GM18909 (cell line): ENCODE results near the gene POU2AF3.
"Not testable (repeated sequence)": the region's sequence is repeated elsewhere in the genome, so short reads cannot be mapped to it uniquely, and the experiment has no call there.

ENCODE experiments used
- ATAC-seq: cut with Tn5 transposase; IDR thresholded peaks from one replicate; pipeline ENCODE4 v1.9.1; 2021; ENCODE audit warnings: mild to moderate bottlenecking; ENCODE audit not compliant: unreplicated experiment, poor library complexity

Gene POU2AF3

GRCh38 chr11:111299101-111300026 lies 1.0 kb downstream of the POU2AF3 start:
- ATAC-seq: peak; percentile 62

GRCh38 chr11:111300569-111300968 lies 2.2 kb downstream of the POU2AF3 start:
- no peak for ATAC-seq

- no peak for ATAC-seq
Measured at GRCh38 chr11:111301004-111301841, 2.9 kb downstream of the POU2AF3 start.

- ATAC-seq: no peak
Measured at GRCh38 chr11:111301842-111302118, 3.4 kb downstream of the POU2AF3 start.

- ATAC-seq: no peak
Measured at GRCh38 chr11:111302298-111302697, 4.0 kb downstream of the POU2AF3 start.

- no peak for ATAC-seq
Measured at GRCh38 chr11:111303461-111303860, 5.1 kb downstream of the POU2AF3 start.

GRCh38 chr11:111305162-111305802 lies 6.9 kb downstream of the POU2AF3 start:
- no peak for ATAC-seq

GRCh38 chr11:111305876-111306275 lies 7.5 kb downstream of the POU2AF3 start:
- no peak for ATAC-seq

GRCh38 chr11:111306321-111306720 lies 8.0 kb downstream of the POU2AF3 start:
- no peak for ATAC-seq

GRCh38 chr11:111307472-111308108 lies 9.2 kb downstream of the POU2AF3 start:
- no peak for ATAC-seq

GRCh38 chr11:111308140-111308539 lies 9.8 kb downstream of the POU2AF3 start:
- ATAC-seq: no peak

GRCh38 chr11:111309215-111309915 lies 11.0 kb downstream of the POU2AF3 start:
- ATAC-seq: no peak

GRCh38 chr11:111310088-111310487 lies 11.7 kb downstream of the POU2AF3 start:
- no peak for ATAC-seq

GRCh38 chr11:111310723-111311122 lies 12.4 kb downstream of the POU2AF3 start:
- ATAC-seq: no peak

GRCh38 chr11:111312076-111312475 lies 13.7 kb downstream of the POU2AF3 start:
- no peak for ATAC-seq

GRCh38 chr11:111319296-111319695 lies 20.9 kb downstream of the POU2AF3 start:
- no peak for ATAC-seq

GRCh38 chr11:111320199-111320598 lies 21.9 kb downstream of the POU2AF3 start:
- ATAC-seq: not testable (repeated sequence)

GRCh38 chr11:111320728-111321568 lies 22.6 kb downstream of the POU2AF3 start:
- no peak for ATAC-seq

- ATAC-seq: no peak
Measured at GRCh38 chr11:111322534-111322933, 24.2 kb downstream of the POU2AF3 start.
